K562 (cell line): ENCODE data around the gene CD84. TPM values are rescaled to one million over a fixed set of nuclear protein-coding genes. Genes with fewer than 3 reads are reported as not detected.
A peak's percentile ranks its signal among the peaks of the same experiment; 100 is the strongest.

Experiments used
- C11orf30 ChIP-seq: fragments of 450-650 bp; IDR thresholded peaks from 2 replicates; pipeline ENCODE4 v1.6.1; 2016; ENCODE audit warnings: low read depth, mild to moderate bottlenecking
- EP400 ChIP-seq: fragments of 450-650 bp; IDR thresholded peaks from 2 replicates; pipeline ENCODE4 v1.6.1; 2017; ENCODE audit warnings: antibody characterized with exemption, mild to moderate bottlenecking, moderate library complexity
- GATAD2B ChIP-seq: fragments of 450-650 bp; IDR thresholded peaks from 2 replicates; pipeline ENCODE4 v1.6.1; 2017; ENCODE audit warnings: mild to moderate bottlenecking, borderline replicate concordance
- IFI16 ChIP-seq: fragments of 250-450 bp; sonication (Bioruptor Pico); IDR thresholded peaks from 2 replicates; pipeline ENCODE4 v2.1.2; 2022; ENCODE audit warnings: mild to moderate bottlenecking, inconsistent platforms
- JUN ChIP-seq, 2 experiments: sonication (generic) in 1 of 2; formaldehyde crosslinking in 1 of 2; IDR thresholded peaks; 2 replicates each; pipeline versions ENCODE4 v1.6.1 to v1.8.0; 2012 to 2022; ENCODE audit warnings: borderline replicate concordance in 2 of 2, mild to moderate bottlenecking in 2 of 2, improper control_type of control experiment in 1 of 2, low read depth in 1 of 2, low read length in 1 of 2, missing genetic modification reagents in 1 of 2
- MAFG ChIP-seq: fragments of 450-650 bp; conservative IDR thresholded peaks from 2 replicates; pipeline ENCODE4 v1.6.1; 2016; ENCODE audit warnings: missing genetic modification characterization, missing compliant biosample characterization
- SMARCA4 ChIP-seq: fragments of 450-650 bp; IDR thresholded peaks from 2 replicates; pipeline ENCODE4 v1.6.1; 2016
- THAP12 ChIP-seq: fragments of 250-450 bp; sonication (Bioruptor Pico); IDR thresholded peaks from 2 replicates; pipeline ENCODE4 v1.9.0; 2021; ENCODE audit warnings: mild to moderate bottlenecking, inconsistent platforms
- ZNF695 ChIP-seq: fragments of 450-650 bp; formaldehyde crosslinking; IDR thresholded peaks from 2 replicates; pipeline ENCODE4 v1.4.0; 2020; ENCODE audit warnings: mild to moderate bottlenecking, moderate library complexity
- ZNF766 ChIP-seq: fragments of 200-800 bp; sonication (Bioruptor generic); conservative IDR thresholded peaks from 2 replicates; pipeline ENCODE4 v1.6.1; 2016; ENCODE audit warnings: missing genetic modification characterization, missing compliant biosample characterization
- polyA plus RNA-seq, 8 experiments: library from polyadenylated mRNA; depleted of rRNA in 4 of 8; stranded (reverse) in 5 of 8; unstranded in 3 of 8; fragments of >200 nt; fragmentation: Nextera tagmentation in 2 of 8; fragmentation: Illumina TruSeq in 1 of 8; extraction: Ambion mirVana in 2 of 8; extraction: Trizol in 1 of 8; gene quantifications; 2 replicates each; pipeline versions ENCODE4 v1.2.1 to v1.2.3, GENCODE V29; 2011 to 2014; ENCODE audit warnings: inconsistent platforms in 1 of 8, missing spikeins in 1 of 8
- total RNA-seq, 7 experiments: library from RNA; depleted of rRNA in 6 of 7; stranded (reverse); fragments of >200 nt in 6 of 7; fragmentation: Illumina TruSeq in 2 of 7; extraction: Trizol in 2 of 7; gene quantifications; 2 replicates each; pipeline versions ENCODE4 v1.2.1 to v1.2.3, GENCODE V29; 2011 to 2021; ENCODE audit warnings: low replicate concordance in 1 of 7
- TF ChIP-seq, protein P1 (sequence below): IDR thresholded peaks from 2 replicates; pipeline ENCODE4 v1.6.1; 2012; ENCODE audit warnings: low read depth, low read length, improper control_type of control experiment, borderline replicate concordance
- TF ChIP-seq, protein P2 (sequence below): fragments of 450-650 bp; IDR thresholded peaks from 2 replicates; pipeline ENCODE4 v1.6.1; 2014; ENCODE audit warnings: low read depth, mild to moderate bottlenecking, moderate library complexity, borderline replicate concordance
- TF ChIP-seq, protein P3 (sequence below), 3 experiments: IDR thresholded peaks in 2 of 3; conservative IDR thresholded peaks in 1 of 3; 2 replicates each; pipeline ENCODE4 v1.5.1; 2011 to 2012; ENCODE audit warnings: low read length in 3 of 3, mild to moderate bottlenecking in 3 of 3, control low read depth in 2 of 3, improper control_type of control experiment in 1 of 3, inconsistent platforms in 1 of 3, low read depth in 1 of 3, mixed read lengths in 1 of 3, moderate library complexity in 1 of 3; ENCODE audit not compliant: insufficient read depth in 2 of 3
- TF ChIP-seq, protein P4 (sequence below): fragments of 450-650 bp; formaldehyde crosslinking; IDR thresholded peaks from 2 replicates; pipeline ENCODE4 v1.4.0; 2020; ENCODE audit warnings: mild to moderate bottlenecking, moderate library complexity
- TF ChIP-seq, protein P5 (sequence below), 2 experiments: fragments of 450-650 bp in 1 of 2; sonication (generic) in 1 of 2; formaldehyde crosslinking in 1 of 2; IDR thresholded peaks in 1 of 2; conservative IDR thresholded peaks in 1 of 2; 2 replicates each; pipeline versions ENCODE4 v1.6.1 to v1.8.1; 2016 to 2023; ENCODE audit warnings: mild to moderate bottlenecking in 2 of 2, moderate library complexity in 2 of 2, inconsistent platforms in 1 of 2, missing genetic modification reagents in 1 of 2

Gene CD84
- total and polyA plus RNA-seq, 9 of the 15 experiments (the other 6 are each of a cell fraction or from before 2014, with no cell fraction given): 0.82 to 6.8 (median 2.0) TPM

DNA sequence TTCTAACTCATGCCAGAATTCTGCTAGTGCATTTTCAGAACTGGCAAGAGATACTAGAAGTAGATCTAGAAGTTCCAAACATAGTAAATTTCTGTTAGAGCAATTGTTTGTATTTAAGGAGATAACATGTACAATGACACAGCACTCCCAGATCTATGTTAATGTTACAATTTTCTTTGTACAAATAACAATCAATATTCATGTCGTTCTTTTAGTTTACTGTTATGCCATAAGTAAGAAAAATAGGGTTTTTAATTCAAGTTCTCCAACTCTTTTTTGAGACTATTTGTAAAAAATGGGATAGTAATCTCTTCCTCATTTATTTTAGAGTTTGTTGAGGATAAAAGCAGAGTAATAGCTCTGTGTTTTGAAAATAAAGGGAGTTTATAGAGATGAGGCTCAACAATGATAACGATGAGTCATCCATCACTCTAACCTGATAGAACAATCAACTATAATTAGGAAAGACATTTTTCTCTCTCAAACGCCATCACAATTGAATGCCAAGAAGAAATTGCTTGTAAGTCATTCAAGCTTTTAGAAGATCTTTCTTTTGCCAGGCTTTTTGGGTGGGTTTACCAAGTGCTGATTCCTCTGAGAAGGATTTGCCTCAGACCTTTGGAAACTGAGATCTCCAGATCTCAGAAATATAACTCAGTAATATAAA, 638 bp downstream of the CD84 start (continued):
- TF ChIP-seq, protein P1, sequence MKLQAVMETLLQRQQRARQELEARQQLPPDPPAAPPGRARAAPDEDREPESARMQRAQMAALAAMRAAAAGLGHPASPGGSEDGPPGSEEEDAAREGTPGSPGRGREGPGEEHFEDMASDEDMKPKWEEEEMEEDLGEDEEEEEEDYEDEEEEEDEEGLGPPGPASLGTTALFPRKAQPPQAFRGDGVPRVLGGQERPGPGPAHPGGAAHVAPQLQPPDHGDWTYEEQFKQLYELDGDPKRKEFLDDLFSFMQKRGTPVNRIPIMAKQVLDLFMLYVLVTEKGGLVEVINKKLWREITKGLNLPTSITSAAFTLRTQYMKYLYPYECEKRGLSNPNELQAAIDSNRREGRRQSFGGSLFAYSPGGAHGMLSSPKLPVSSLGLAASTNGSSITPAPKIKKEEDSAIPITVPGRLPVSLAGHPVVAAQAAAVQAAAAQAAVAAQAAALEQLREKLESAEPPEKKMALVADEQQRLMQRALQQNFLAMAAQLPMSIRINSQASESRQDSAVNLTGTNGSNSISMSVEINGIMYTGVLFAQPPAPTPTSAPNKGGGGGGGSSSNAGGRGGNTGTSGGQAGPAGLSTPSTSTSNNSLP: peak; percentile 42; the same call in 1 of the 2 replicates
- TF ChIP-seq SMARCA4 (peak; percentile 44), THAP12 (CRISPR knock-in tag) (no peak), IFI16 (CRISPR knock-in tag) (no peak), GATAD2B (peak; percentile 40; the same call in 1 of the 2 replicates), MAFG (tag) (peak; percentile 94), C11orf30 (peak; percentile 81), ZNF766 (CRISPR knock-in tag) (0 out of 2 replicates have a peak, but pooled peaks have one; percentile 10), JUN (IDR thresholded peaks at IDR 0.05; ENCODE audit: borderline replicate concordance, low read depth, low read length) (0 out of 2 replicates have a peak, but pooled peaks have one; percentile 21), JUN (CRISPR knock-in tag; IDR thresholded peaks at IDR 0.05; ENCODE audit: borderline replicate concordance) (no peak), ZNF695 (CRISPR knock-in tag) (no peak), EP400 (0 out of 2 replicates have a peak, but pooled peaks have one; percentile 23)
- TF ChIP-seq, protein P2, sequence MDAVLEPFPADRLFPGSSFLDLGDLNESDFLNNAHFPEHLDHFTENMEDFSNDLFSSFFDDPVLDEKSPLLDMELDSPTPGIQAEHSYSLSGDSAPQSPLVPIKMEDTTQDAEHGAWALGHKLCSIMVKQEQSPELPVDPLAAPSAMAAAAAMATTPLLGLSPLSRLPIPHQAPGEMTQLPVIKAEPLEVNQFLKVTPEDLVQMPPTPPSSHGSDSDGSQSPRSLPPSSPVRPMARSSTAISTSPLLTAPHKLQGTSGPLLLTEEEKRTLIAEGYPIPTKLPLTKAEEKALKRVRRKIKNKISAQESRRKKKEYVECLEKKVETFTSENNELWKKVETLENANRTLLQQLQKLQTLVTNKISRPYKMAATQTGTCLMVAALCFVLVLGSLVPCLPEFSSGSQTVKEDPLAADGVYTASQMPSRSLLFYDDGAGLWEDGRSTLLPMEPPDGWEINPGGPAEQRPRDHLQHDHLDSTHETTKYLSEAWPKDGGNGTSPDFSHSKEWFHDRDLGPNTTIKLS: 0 out of 2 replicates have a peak, but pooled peaks have one; percentile 80
- TF ChIP-seq, protein P3, sequence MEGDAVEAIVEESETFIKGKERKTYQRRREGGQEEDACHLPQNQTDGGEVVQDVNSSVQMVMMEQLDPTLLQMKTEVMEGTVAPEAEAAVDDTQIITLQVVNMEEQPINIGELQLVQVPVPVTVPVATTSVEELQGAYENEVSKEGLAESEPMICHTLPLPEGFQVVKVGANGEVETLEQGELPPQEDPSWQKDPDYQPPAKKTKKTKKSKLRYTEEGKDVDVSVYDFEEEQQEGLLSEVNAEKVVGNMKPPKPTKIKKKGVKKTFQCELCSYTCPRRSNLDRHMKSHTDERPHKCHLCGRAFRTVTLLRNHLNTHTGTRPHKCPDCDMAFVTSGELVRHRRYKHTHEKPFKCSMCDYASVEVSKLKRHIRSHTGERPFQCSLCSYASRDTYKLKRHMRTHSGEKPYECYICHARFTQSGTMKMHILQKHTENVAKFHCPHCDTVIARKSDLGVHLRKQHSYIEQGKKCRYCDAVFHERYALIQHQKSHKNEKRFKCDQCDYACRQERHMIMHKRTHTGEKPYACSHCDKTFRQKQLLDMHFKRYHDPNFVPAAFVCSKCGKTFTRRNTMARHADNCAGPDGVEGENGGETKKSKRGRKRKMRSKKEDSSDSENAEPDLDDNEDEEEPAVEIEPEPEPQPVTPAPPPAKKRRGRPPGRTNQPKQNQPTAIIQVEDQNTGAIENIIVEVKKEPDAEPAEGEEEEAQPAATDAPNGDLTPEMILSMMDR (IDR thresholded peaks at IDR 0.05 in 2 of 3, conservative IDR thresholded peaks at IDR 0.05 in 1 of 3; ENCODE audit: insufficient read depth in 2 of 3, low read depth in 1 of 3, low read length in 3 of 3): no peak
- TF ChIP-seq, protein P4, sequence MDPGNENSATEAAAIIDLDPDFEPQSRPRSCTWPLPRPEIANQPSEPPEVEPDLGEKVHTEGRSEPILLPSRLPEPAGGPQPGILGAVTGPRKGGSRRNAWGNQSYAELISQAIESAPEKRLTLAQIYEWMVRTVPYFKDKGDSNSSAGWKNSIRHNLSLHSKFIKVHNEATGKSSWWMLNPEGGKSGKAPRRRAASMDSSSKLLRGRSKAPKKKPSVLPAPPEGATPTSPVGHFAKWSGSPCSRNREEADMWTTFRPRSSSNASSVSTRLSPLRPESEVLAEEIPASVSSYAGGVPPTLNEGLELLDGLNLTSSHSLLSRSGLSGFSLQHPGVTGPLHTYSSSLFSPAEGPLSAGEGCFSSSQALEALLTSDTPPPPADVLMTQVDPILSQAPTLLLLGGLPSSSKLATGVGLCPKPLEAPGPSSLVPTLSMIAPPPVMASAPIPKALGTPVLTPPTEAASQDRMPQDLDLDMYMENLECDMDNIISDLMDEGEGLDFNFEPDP: no peak
- TF ChIP-seq, protein P5, sequence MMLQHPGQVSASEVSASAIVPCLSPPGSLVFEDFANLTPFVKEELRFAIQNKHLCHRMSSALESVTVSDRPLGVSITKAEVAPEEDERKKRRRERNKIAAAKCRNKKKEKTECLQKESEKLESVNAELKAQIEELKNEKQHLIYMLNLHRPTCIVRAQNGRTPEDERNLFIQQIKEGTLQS (IDR thresholded peaks at IDR 0.05): peak; percentile 95
- TF ChIP-seq, protein P5 (CRISPR knock-in tag; conservative IDR thresholded peaks at IDR 0.05): no peak
